CMK (cell line): Measurements from ENCODE around the gene SPRR2D.
A peak's percentile ranks its signal among the peaks of the same experiment; 100 is the strongest.
"Not testable (repeated sequence)": the region's sequence is repeated elsewhere in the genome, so short reads cannot be mapped to it uniquely, and the experiment has no call there.

ENCODE experiments used
- DNase-seq: peaks from one replicate; pipeline ENCODE4 v3.0.0-alpha.2; 2010; ENCODE audit warnings: low read depth

The SPRR2D gene

GRCh38 chr1:153040950-153041631 lies at the start of gene SPRR2D:
Gene SPRR2D (minus strand): TSS chr1:153041120. CDS start chr1:153040346, 774 bp downstream.
- no peak for DNase-seq

- DNase-seq = no peak
Measured at GRCh38 chr1:153087652-153088051, 46.7 kb upstream of the SPRR2D start.

GRCh38 chr1:153081736-153082135 lies 40.8 kb upstream of the SPRR2D start:
- no peak for DNase-seq

- no peak for DNase-seq
Measured at GRCh38 chr1:153072806-153073726, 32.1 kb upstream of the SPRR2D start.

- no peak for DNase-seq
Measured at GRCh38 chr1:153071511-153071910, 30.6 kb upstream of the SPRR2D start, which contains the start of gene SPRR2B. Gene SPRR2B (minus strand): TSS chr1:153071611. CDS start chr1:153070839, 772 bp downstream.

DNA sequence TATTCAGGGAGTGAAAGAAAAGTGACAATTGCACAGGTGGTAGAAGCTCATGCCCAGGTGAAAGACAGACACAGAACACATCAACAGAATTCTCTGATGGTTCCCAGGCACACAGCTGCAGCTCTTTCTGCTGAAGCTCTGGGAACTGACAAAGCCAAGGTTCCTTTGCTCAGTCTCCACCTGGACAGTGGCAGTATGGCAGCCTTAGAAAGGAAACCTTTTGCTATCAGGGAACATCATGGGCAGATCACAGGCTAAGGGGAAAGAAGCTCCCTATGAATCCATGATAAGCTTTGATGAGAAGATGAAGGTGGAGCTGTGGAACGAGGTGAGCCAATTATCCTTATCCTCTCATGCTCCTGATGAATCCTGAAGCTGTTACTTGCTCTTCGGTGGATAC lies 29.3 kb upstream of the SPRR2D start:
- DNase-seq = no peak

GRCh38 chr1:153058826-153059784 lies 18.2 kb upstream of the SPRR2D start:
- peak; percentile 22 for DNase-seq

GRCh38 chr1:153058154-153058553 lies 17.2 kb upstream of the SPRR2D start:
- no peak for DNase-seq

GRCh38 chr1:153057375-153057774 lies 16.5 kb upstream of the SPRR2D start, which contains the start of gene SPRR2A:
Gene SPRR2A (minus strand): TSS chr1:153057512. CDS start chr1:153056735, 777 bp downstream.
- no peak for DNase-seq

GRCh38 chr1:153056111-153056510 lies 15.2 kb upstream of the SPRR2D start:
- DNase-seq = not testable (repeated sequence)

DNA sequence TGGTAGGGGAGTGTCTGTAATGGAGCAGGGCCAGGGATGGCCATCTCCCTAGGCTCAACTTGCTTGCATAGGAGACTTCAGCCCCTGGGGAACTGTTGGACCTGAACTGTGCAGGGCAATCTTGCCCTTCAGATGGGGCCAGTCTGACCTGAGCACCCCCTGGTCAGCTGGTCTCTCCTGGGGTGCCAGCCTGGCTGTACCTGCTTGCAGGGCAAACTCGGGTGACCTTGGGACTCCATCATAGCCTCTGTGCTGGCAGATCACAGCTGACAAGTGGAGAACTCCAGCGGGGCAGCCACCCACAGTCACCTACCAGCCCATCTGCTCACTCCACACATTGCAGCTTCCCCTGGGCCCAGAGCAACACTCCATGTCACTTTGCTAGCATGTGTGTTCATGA lies 8.3 kb upstream of the SPRR2D start:
- DNase-seq = no peak

DNA sequence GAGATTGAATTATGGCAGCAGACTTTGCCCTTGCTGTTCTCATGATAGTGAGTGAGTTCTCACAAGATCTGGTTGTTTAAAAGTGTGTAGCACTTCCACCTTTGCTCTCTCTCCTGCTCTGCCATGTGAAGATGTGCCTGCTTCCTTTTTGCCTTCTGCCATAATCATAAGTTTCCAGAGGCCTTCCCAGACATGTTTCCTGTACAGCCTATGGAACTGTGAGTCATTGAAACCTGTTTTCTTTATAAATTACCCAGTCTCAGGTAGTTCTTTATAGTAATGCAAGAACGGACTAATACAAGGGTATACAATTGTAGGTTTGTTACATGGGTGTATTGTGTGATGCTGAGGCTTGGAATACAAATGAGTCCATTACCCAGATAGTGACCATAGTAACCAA lies 5.7 kb downstream of the SPRR2D start:
- no peak for DNase-seq

GRCh38 chr1:153032677-153033308 lies 8.1 kb downstream of the SPRR2D start:
- no peak for DNase-seq

- no peak for DNase-seq
Measured at GRCh38 chr1:153032073-153032472, 8.8 kb downstream of the SPRR2D start.

DNA sequence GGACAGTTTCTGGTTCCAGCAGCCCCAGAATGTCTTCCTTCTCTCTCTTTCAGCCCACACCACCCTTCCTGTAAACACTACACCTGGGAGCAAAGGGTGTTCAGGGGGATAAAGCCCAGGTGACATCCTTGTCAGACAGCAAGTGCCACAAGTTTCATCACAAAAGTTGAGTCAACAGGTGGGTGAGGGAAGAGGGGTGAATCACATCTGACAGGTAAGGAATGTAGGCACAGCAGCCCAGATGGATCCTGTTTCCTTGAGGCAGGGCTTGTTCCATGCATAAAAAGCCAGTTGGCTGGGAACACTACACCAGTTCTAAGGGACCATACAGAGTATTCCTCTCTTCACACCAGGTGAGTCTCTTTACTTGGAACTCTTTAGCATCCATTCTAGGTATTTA lies 10.0 kb downstream of the SPRR2D start, which contains the start of gene SPRR1B:
Gene SPRR1B, plus strand, starts transcription at position 309 of the 400 bp plus-strand sequence. CDS start 1,143 bp downstream, outside the sequence.
- DNase-seq = no peak

GRCh38 chr1:153028766-153029165 lies 12.2 kb downstream of the SPRR2D start:
- no peak for DNase-seq

GRCh38 chr1:153025797-153026196 lies 15.1 kb downstream of the SPRR2D start:
- DNase-seq = no peak

GRCh38 chr1:153024413-153024812 lies 16.5 kb downstream of the SPRR2D start:
- DNase-seq = no peak

GRCh38 chr1:153023109-153023508 lies 17.8 kb downstream of the SPRR2D start:
- no peak for DNase-seq

DNA sequence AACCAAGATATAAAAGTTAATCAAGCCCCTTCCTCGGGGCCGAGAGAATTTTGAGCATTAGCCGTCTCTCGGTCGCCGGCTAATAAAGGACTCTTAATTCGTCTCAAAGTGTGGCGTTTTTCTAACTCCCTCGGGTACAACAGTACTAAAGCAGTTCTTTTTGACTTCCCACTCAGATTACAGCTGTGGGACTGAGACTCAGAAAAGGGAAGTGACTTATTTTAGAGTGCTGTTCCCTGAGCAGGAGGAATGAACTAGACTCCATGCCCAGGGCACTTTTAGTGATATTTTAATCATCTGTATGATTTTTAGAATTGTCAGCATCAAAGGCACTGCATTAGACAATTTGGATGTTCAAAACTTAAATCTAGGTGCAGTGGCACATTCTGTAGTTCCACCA lies 18.6 kb downstream of the SPRR2D start:
- not testable (repeated sequence) for DNase-seq

DNA sequence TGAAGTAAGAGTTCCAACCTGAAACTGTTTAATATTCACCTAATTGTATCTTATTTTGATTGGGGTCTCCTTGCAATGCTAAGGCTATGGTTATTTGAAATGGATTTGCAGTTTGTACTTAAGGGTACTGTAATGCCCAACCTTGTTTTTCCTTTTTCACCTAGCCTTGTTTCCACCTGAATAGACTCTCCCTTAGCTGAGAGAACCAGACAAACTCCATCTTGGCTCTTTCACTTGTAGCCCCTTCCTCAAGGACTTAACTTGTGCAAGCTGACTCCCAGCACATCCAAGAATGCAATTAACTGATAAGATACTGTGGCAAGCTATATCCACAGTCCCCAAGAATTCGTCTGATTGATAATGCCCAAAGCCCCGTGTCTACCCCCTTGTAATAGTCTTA lies 19.1 kb downstream of the SPRR2D start:
- not testable (repeated sequence) for DNase-seq
